Stimulated activated CD4-positive, alpha-beta T cell treated with anti-CD3 and anti-CD28 coated beads, TNF-alpha, amount 100 ng/mL, for 24 hours (primary cell): Measurements from ENCODE around the gene ALG8.
"Not testable (repeated sequence)": the region's sequence is repeated elsewhere in the genome, so short reads cannot be mapped to it uniquely, and the experiment has no call there.

Experiments used
- DNase-seq, 3 experiments: peaks; one replicate each; pipeline ENCODE4 v3.0.0-alpha.2; 2020; ENCODE audit warnings: low read depth in 3 of 3

ALG8 gene

GRCh38 chr11:78139422-78140391, at the start of gene ALG8:
Gene ALG8 (minus strand): TSS chr11:78139626. CDS start chr11:78139588, 38 bp downstream.
- DNase-seq = peak; percentile 95 to 97 (median 97)

- peak; percentile 81 to 93 (median 81) for DNase-seq
Observed at GRCh38 chr11:78188286-78189173, 49.1 kb upstream of the ALG8 start, which contains the start of the genes KCTD21 and USP35. Gene KCTD21 (minus strand): TSS chr11:78188626. CDS start chr11:78174554, 14,072 bp downstream. Gene USP35 (plus strand): TSS chr11:78188919. CDS start chr11:78196246, 7,327 bp downstream.

GRCh38 chr11:78187366-78188285, 48.2 kb upstream of the ALG8 start:
- peak; percentile 60 to 77 (median 73) for DNase-seq

- no peak for DNase-seq
Observed at GRCh38 chr11:78181185-78181584, 41.8 kb upstream of the ALG8 start.

- DNase-seq = no peak
Observed at GRCh38 chr11:78180751-78181150, 41.3 kb upstream of the ALG8 start.

GRCh38 chr11:78179459-78180071, 40.1 kb upstream of the ALG8 start:
- DNase-seq = no peak

GRCh38 chr11:78177216-78177615, 37.8 kb upstream of the ALG8 start:
- DNase-seq = no peak

- DNase-seq = no peak
Observed at GRCh38 chr11:78176605-78177141, 37.2 kb upstream of the ALG8 start.

GRCh38 chr11:78175862-78176261, 36.4 kb upstream of the ALG8 start:
- DNase-seq = not testable (repeated sequence)

GRCh38 chr11:78171951-78172350, 32.5 kb upstream of the ALG8 start:
- no peak for DNase-seq

- no peak for DNase-seq
Observed at GRCh38 chr11:78170874-78171549, 31.6 kb upstream of the ALG8 start.

GRCh38 chr11:78170413-78170812, 31.0 kb upstream of the ALG8 start:
- no peak for DNase-seq

GRCh38 chr11:78168539-78169477, 29.4 kb upstream of the ALG8 start:
- DNase-seq = no peak

GRCh38 chr11:78166855-78167469, 27.5 kb upstream of the ALG8 start:
- no peak for DNase-seq

GRCh38 chr11:78164471-78164870, 25.0 kb upstream of the ALG8 start:
- DNase-seq = no peak

GRCh38 chr11:78163828-78164227, 24.4 kb upstream of the ALG8 start:
- no peak for DNase-seq

- DNase-seq = no peak
Observed at GRCh38 chr11:78161962-78162371, 22.5 kb upstream of the ALG8 start.

GRCh38 chr11:78161346-78161745, 21.9 kb upstream of the ALG8 start:
- DNase-seq = no peak
